ENCODE results near the gene RREB1. TPM values are rescaled to one million over a fixed set of nuclear protein-coding genes. Genes with fewer than 3 reads are reported as not detected.
A peak's percentile ranks its signal among the peaks of the same experiment; 100 is the strongest.

The RREB1 gene
- total RNA-seq, 1 experiment from 2014 or later, result 38.4 TPM

DNA sequence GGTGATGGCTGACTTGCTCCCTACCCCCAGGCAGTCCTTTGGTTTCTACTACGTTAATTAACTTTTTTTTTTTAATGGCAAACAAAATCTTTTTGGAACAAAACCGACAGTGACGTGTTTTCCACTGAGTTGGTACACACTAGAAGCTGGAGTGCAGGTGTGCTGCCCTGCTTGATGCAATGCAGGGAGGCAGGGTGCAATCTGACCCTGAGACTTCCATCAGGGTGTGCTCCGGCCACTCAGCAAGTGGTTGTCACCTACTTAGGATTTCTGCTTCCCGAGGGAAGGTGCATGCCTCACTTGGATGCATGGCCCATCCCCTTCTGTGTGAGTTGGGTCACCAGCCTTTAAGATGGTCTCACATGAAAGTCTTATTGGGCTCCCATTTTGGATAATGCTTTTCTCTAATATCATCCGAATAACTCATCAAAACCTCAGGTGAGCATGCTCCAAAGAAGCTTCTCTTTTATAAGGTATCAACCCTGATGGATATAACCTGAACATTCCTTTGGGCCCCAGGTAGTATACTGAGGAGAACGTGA lies 14.0 kb downstream of the RREB1 start:
- BruUV-seq (replicated peaks), result no TSS peak
- H3K9me3 Mint-ChIP-seq (ENCODE audit: low read depth, unreplicated experiment), result no peaks in the 10 kb centered on the region
- CTCF ChIA-PET, result no interaction called here
- no peaks in the 10 kb centered on the region for H3K27me3 Mint-ChIP-seq (ENCODE audit: unreplicated experiment)
- DNase-seq, result no peak
- H3K27ac Mint-ChIP-seq (ENCODE audit: unreplicated experiment), result no peak overlapping the region
- TF ChIP-seq, protein P1, sequence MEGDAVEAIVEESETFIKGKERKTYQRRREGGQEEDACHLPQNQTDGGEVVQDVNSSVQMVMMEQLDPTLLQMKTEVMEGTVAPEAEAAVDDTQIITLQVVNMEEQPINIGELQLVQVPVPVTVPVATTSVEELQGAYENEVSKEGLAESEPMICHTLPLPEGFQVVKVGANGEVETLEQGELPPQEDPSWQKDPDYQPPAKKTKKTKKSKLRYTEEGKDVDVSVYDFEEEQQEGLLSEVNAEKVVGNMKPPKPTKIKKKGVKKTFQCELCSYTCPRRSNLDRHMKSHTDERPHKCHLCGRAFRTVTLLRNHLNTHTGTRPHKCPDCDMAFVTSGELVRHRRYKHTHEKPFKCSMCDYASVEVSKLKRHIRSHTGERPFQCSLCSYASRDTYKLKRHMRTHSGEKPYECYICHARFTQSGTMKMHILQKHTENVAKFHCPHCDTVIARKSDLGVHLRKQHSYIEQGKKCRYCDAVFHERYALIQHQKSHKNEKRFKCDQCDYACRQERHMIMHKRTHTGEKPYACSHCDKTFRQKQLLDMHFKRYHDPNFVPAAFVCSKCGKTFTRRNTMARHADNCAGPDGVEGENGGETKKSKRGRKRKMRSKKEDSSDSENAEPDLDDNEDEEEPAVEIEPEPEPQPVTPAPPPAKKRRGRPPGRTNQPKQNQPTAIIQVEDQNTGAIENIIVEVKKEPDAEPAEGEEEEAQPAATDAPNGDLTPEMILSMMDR (IDR thresholded peaks at IDR 0.05; ENCODE audit: unreplicated experiment), result no peak
- peaks cover 26% of the 10 kb centered on the region for H3K4me1 Mint-ChIP-seq (ENCODE audit: low read depth, unreplicated experiment)
- H3K36me3 Mint-ChIP-seq (ENCODE audit: insufficient read depth, unreplicated experiment), result peaks cover 13% of the 10 kb centered on the region
- H3K4me3 Mint-ChIP-seq (ENCODE audit: low read depth, unreplicated experiment), result no peak overlapping the region
- intact Hi-C loops (cut with micrococcal nuclease; ENCODE audit: unreplicated experiment), result no loop called here

GRCh38 chr6:7122684-7123083 lies 14.9 kb downstream of the RREB1 start:
- BruUV-seq (replicated peaks), result no TSS peak
- Mint-ChIP-seq H3K27ac (ENCODE audit: unreplicated experiment) (no peak overlapping the region), H3K4me1 (ENCODE audit: low read depth, unreplicated experiment) (peaks cover 35% of the 10 kb centered on the region), H3K36me3 (ENCODE audit: insufficient read depth, unreplicated experiment) (peaks cover 18% of the 10 kb centered on the region), H3K9me3 (ENCODE audit: low read depth, unreplicated experiment) (no peaks in the 10 kb centered on the region), H3K27me3 (ENCODE audit: unreplicated experiment) (no peaks in the 10 kb centered on the region), H3K4me3 (ENCODE audit: low read depth, unreplicated experiment) (no peak overlapping the region)
- CTCF ChIA-PET, result no interaction called here
- intact Hi-C loops (cut with micrococcal nuclease; ENCODE audit: unreplicated experiment), result no loop called here
- TF ChIP-seq, protein P1 (IDR thresholded peaks at IDR 0.05; ENCODE audit: unreplicated experiment), result no peak
- DNase-seq, result no peak

GRCh38 chr6:7124114-7124513 lies 16.4 kb downstream of the RREB1 start:
- CTCF ChIA-PET, result no interaction called here
- no peak for DNase-seq
- H3K4me3 Mint-ChIP-seq (ENCODE audit: low read depth, unreplicated experiment), result no peak overlapping the region
- H3K27me3 Mint-ChIP-seq (ENCODE audit: unreplicated experiment), result no peaks in the 10 kb centered on the region
- H3K9me3 Mint-ChIP-seq (ENCODE audit: low read depth, unreplicated experiment), result no peaks in the 10 kb centered on the region
- intact Hi-C loops (cut with micrococcal nuclease; ENCODE audit: unreplicated experiment), result no loop called here
- TF ChIP-seq, protein P1 (IDR thresholded peaks at IDR 0.05; ENCODE audit: unreplicated experiment), result no peak
- peaks cover 18% of the 10 kb centered on the region for H3K36me3 Mint-ChIP-seq (ENCODE audit: insufficient read depth, unreplicated experiment)
- peaks cover 46% of the 10 kb centered on the region for H3K4me1 Mint-ChIP-seq (ENCODE audit: low read depth, unreplicated experiment)
- peak overlapping the region; percentile 11 for H3K27ac Mint-ChIP-seq (ENCODE audit: unreplicated experiment)
- no TSS peak for BruUV-seq (replicated peaks)

DNA sequence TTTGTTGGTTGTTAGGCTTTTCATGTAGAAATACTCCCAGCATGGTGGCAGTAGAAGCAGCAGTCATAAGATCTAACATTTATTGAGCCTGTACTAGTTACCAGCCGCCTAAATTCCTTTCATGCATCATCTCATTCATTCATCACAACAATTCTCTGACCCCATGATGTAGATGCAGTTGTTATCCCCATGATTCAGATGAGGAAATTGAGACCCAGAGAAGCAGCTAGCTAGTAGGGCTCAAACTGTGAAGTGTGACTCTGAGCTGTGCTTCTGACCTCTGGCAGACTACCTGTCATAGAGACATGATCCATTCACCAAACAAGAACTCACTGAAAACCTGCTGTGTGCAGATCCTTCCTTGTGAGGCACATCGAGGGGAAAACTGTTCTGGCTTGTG lies 16.9 kb downstream of the RREB1 start:
- CTCF ChIA-PET, result no interaction called here

More for the DNA sequence above, 16.9 kb downstream of the RREB1 start:
- intact Hi-C loops (cut with micrococcal nuclease; ENCODE audit: unreplicated experiment), result no loop called here
- TF ChIP-seq, protein P1 (IDR thresholded peaks at IDR 0.05; ENCODE audit: unreplicated experiment), result no peak
- BruUV-seq (replicated peaks), result no TSS peak
- Mint-ChIP-seq H3K27ac (ENCODE audit: unreplicated experiment) (peak overlapping the region; percentile 11), H3K4me3 (ENCODE audit: low read depth, unreplicated experiment) (no peak overlapping the region), H3K4me1 (ENCODE audit: low read depth, unreplicated experiment) (peaks cover 46% of the 10 kb centered on the region), H3K27me3 (ENCODE audit: unreplicated experiment) (no peaks in the 10 kb centered on the region), H3K9me3 (ENCODE audit: low read depth, unreplicated experiment) (no peaks in the 10 kb centered on the region), H3K36me3 (ENCODE audit: insufficient read depth, unreplicated experiment) (peaks cover 18% of the 10 kb centered on the region)
- no peak for DNase-seq

Data from Calu3 (cell line).